HL-60 (cell line): ENCODE data around the gene SMLR1.

Experiments used
- GABPA ChIP-seq: IDR thresholded peaks from 2 replicates; pipeline ENCODE4 v1.6.1; 2012; ENCODE audit warnings: low read depth
- POLR2AphosphoS5 ChIP-seq: IDR thresholded peaks from 2 replicates; pipeline ENCODE4 v1.6.1; 2012; ENCODE audit warnings: low read depth
- SPI1 ChIP-seq: IDR thresholded peaks from 2 replicates; pipeline ENCODE4 v1.6.1; 2012; ENCODE audit warnings: low read depth, mild to moderate bottlenecking, borderline replicate concordance
- TF ChIP-seq, protein P1 (sequence below): IDR thresholded peaks from one replicate; pipeline ENCODE4 v1.5.1; 2011; ENCODE audit warnings: low read length, control low read depth, inconsistent platforms; ENCODE audit not compliant: insufficient read depth
- TF ChIP-seq, protein P2 (sequence below): IDR thresholded peaks from 2 replicates; pipeline ENCODE4 v1.6.1; 2012; ENCODE audit warnings: low read depth; ENCODE audit not compliant: insufficient replicate concordance

DNA sequence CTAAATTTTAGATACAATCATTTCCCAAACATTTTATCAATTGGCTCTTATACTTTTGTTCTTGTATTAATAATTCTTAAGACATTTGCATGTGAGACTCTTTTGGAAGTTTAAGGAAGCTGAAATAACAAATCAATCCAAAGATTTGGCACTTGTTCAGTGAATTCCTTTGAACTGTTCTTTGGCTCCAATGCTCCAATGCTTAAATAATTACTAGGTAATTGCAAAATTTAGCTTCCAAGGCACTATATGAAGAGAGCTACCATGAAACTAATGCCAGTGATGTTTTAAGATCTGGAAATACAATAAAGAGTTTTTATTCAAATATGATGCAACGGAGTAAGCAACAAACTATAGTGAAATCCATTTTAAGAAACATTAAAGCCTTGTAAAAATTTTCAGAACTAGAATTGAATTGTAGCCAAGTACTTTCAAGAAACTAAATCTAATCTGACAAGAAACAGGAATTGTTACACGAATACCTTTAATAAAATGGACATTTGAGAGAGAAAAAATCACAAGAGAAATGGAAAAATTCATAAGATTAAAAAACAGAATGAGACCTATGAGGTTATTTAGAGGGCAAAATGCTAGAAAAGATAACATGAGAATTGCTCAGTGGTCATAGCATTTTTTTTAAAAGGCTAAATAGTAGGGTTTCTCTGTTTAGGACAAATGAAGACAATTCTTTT, 43.6 kb upstream of the SMLR1 start:
- TF ChIP-seq, protein P1, sequence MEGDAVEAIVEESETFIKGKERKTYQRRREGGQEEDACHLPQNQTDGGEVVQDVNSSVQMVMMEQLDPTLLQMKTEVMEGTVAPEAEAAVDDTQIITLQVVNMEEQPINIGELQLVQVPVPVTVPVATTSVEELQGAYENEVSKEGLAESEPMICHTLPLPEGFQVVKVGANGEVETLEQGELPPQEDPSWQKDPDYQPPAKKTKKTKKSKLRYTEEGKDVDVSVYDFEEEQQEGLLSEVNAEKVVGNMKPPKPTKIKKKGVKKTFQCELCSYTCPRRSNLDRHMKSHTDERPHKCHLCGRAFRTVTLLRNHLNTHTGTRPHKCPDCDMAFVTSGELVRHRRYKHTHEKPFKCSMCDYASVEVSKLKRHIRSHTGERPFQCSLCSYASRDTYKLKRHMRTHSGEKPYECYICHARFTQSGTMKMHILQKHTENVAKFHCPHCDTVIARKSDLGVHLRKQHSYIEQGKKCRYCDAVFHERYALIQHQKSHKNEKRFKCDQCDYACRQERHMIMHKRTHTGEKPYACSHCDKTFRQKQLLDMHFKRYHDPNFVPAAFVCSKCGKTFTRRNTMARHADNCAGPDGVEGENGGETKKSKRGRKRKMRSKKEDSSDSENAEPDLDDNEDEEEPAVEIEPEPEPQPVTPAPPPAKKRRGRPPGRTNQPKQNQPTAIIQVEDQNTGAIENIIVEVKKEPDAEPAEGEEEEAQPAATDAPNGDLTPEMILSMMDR: no peak
- TF ChIP-seq POLR2AphosphoS5: no peak
- no peak for TF ChIP-seq SPI1
- TF ChIP-seq, protein P2, sequence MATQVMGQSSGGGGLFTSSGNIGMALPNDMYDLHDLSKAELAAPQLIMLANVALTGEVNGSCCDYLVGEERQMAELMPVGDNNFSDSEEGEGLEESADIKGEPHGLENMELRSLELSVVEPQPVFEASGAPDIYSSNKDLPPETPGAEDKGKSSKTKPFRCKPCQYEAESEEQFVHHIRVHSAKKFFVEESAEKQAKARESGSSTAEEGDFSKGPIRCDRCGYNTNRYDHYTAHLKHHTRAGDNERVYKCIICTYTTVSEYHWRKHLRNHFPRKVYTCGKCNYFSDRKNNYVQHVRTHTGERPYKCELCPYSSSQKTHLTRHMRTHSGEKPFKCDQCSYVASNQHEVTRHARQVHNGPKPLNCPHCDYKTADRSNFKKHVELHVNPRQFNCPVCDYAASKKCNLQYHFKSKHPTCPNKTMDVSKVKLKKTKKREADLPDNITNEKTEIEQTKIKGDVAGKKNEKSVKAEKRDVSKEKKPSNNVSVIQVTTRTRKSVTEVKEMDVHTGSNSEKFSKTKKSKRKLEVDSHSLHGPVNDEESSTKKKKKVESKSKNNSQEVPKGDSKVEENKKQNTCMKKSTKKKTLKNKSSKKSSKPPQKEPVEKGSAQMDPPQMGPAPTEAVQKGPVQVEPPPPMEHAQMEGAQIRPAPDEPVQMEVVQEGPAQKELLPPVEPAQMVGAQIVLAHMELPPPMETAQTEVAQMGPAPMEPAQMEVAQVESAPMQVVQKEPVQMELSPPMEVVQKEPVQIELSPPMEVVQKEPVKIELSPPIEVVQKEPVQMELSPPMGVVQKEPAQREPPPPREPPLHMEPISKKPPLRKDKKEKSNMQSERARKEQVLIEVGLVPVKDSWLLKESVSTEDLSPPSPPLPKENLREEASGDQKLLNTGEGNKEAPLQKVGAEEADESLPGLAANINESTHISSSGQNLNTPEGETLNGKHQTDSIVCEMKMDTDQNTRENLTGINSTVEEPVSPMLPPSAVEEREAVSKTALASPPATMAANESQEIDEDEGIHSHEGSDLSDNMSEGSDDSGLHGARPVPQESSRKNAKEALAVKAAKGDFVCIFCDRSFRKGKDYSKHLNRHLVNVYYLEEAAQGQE: no peak
- TF ChIP-seq GABPA: no peak
